Panc1 (cell line): Measurements from ENCODE around the gene FGR. TPM values are rescaled to one million over a fixed set of nuclear protein-coding genes. Genes with fewer than 3 reads are reported as not detected.

Experiments
- ATAC-seq: fragments of 200-7000 bp; cut with Tn5 transposase; 2 replicates; pipeline ENCODE4 v1.9.1; 2020; ENCODE audit warnings: mild to moderate bottlenecking, moderate library complexity
- BruUV-seq: library from RNA; stranded (reverse); fragments of 400-500 nt; replicated peaks from 2 replicates; lab custom pipeline; 2021; lab: Mats Ljungman, UMichigan
- CTCF ChIA-PET: fragments of 300-600 bp; sonication (Branson Sonifier 250); formaldehyde crosslinking; loops from one replicate; lab custom pipeline; 2022; ENCODE audit warnings: antibody characterized with exemption; lab: Charles Lee
- POLR2A ChIA-PET: fragments of 300-600 bp; sonication (Branson Sonifier 250); formaldehyde crosslinking; loops from one replicate; lab custom pipeline; 2022; ENCODE audit warnings: antibody characterized with exemption; lab: Charles Lee
- DNase-seq: peaks from one replicate; pipeline ENCODE4 v3.0.0-alpha.2; 2010; ENCODE audit warnings: low read depth, low spot score
- H3K27ac ChIP-seq: 2 replicates; pipeline ENCODE4 v1.5.1; 2011; ENCODE audit warnings: mild to moderate bottlenecking, low read length, inconsistent platforms
- H3K27me3 ChIP-seq: fragments of 200-500 bp; sonication (Bioruptor generic); 2 replicates; pipeline ENCODE4 v1.6.0; 2014; ENCODE audit warnings: low read length, inconsistent platforms; ENCODE audit not compliant: control insufficient read depth, insufficient read depth
- H3K36me3 ChIP-seq: fragments of 200-500 bp; sonication (Bioruptor generic); 2 replicates; pipeline ENCODE4 v1.5.1; 2014; ENCODE audit warnings: inconsistent platforms, mild to moderate bottlenecking, low read length, moderate library complexity; ENCODE audit not compliant: control insufficient read depth, insufficient read depth
- H3K4me1 ChIP-seq: 2 replicates; pipeline ENCODE4 v1.5.1; 2011; ENCODE audit warnings: inconsistent platforms, mild to moderate bottlenecking, low read length, moderate library complexity; ENCODE audit not compliant: control insufficient read depth, insufficient read depth
- H3K4me3 ChIP-seq, 2 experiments: 2 replicates each; pipeline ENCODE4 v1.5.1; 2011 to 2012; ENCODE audit warnings: low read depth in 2 of 2, low read length in 2 of 2, mild to moderate bottlenecking in 2 of 2, inconsistent platforms in 1 of 2, moderate library complexity in 1 of 2
- H3K9me3 ChIP-seq: fragments of 200-500 bp; sonication (Bioruptor generic); 2 replicates; pipeline ENCODE4 v1.5.1; 2014; ENCODE audit warnings: low read depth, mild to moderate bottlenecking, inconsistent platforms, low read length, moderate library complexity; ENCODE audit not compliant: control insufficient read depth, insufficient read depth
- CTCF ChIP-seq: fragments of 450-650 bp; IDR thresholded peaks from 2 replicates; pipeline ENCODE4 v1.5.1; 2017; ENCODE audit warnings: mild to moderate bottlenecking
- POLR2AphosphoS5 ChIP-seq: IDR thresholded peaks from 2 replicates; pipeline ENCODE4 v1.6.1; 2012; ENCODE audit warnings: mild to moderate bottlenecking, low read depth, low read length, moderate library complexity
- REST ChIP-seq, 2 experiments: IDR thresholded peaks; 2 replicates each; pipeline ENCODE4 v1.6.1; 2011 to 2012; ENCODE audit warnings: low read depth in 2 of 2, control low read depth in 1 of 2, low read length in 1 of 2, mild to moderate bottlenecking in 1 of 2, moderate library complexity in 1 of 2; ENCODE audit not compliant: insufficient read depth in 1 of 2
- SIN3A ChIP-seq: IDR thresholded peaks from 2 replicates; pipeline ENCODE4 v1.6.1; 2012; ENCODE audit warnings: low read depth, mild to moderate bottlenecking, low read length, moderate library complexity, borderline replicate concordance; ENCODE audit not compliant: insufficient read depth
- TCF7L2 ChIP-seq: IDR thresholded peaks from 2 replicates; pipeline ENCODE4 v1.6.1; 2011; ENCODE audit warnings: mild to moderate bottlenecking, low read depth, low read length, inconsistent platforms
- in situ Hi-C: cut with HindIII; loops from 2 replicates; pipeline ENCODE4 v1.10.0; 2016; ENCODE audit warnings: low sequenced_read_pairs, low pct_unique_long_range_greater_than_20kb
- intact Hi-C: fragments of 100-400 bp; cut with micrococcal nuclease; formaldehyde crosslinking; loops from one replicate; pipeline ENCODE4 v1.10.0; 2022; ENCODE audit not compliant: unreplicated experiment
- total RNA-seq: library from RNA; stranded (reverse); gene quantifications from one replicate; pipeline ENCODE4 v1.2.1, GENCODE V29; 2021; ENCODE audit not compliant: unreplicated experiment

Gene FGR
- total RNA-seq, 1 experiment from 2014 or later: 0.18 TPM

GRCh38 chr1:27660300-27660835 is 25.4 kb upstream of the FGR start:
- POLR2A ChIA-PET: interaction anchor here (0.5 kb wide), 1 partner anchor 89 kb away, joined by 16 read pairs; no protein-coding TSS in a partner anchor
- intact Hi-C loops: loop anchor here (10.0 kb wide), 1 partner anchor 266 kb away; the partner anchor contains the start of gene GPR3
- H3K27ac ChIP-seq: peak overlapping the region; percentile 67; the same call in 1 of the 2 replicates
- no TSS peak for BruUV-seq
- peak overlapping the region; percentile 46 to 58 for H3K4me3 ChIP-seq
- no peaks in the 10 kb centered on the region for H3K9me3 ChIP-seq
- in situ Hi-C loops: no loop called here
- CTCF ChIA-PET: no interaction called here
- TF ChIP-seq SIN3A (no peak), REST (IDR thresholded peaks at IDR 0.05; ENCODE audit: insufficient read depth in 1 of 2, low read depth in 2 of 2, low read length in 1 of 2) (no peak), POLR2AphosphoS5 (no peak), CTCF (no peak), TCF7L2 (no peak)
- H3K4me1 ChIP-seq: peaks cover 18% of the 10 kb centered on the region
- H3K36me3 ChIP-seq: no peaks in the 10 kb centered on the region
- peak; percentile 9 for ATAC-seq
- H3K27me3 ChIP-seq: no peaks in the 10 kb centered on the region
- DNase-seq: no peak

GRCh38 chr1:27659497-27660299 is 24.7 kb upstream of the FGR start:
- Histone ChIP-seq H3K9me3 (no peaks in the 10 kb centered on the region), H3K27ac (peak overlapping the region; percentile 54; the same call in 1 of the 2 replicates), H3K27me3 (no peaks in the 10 kb centered on the region), H3K36me3 (no peaks in the 10 kb centered on the region), H3K4me3 (peak overlapping the region; percentile 46 to 58), H3K4me1 (peaks cover 18% of the 10 kb centered on the region)
- no TSS peak for BruUV-seq
- peak; percentile 47; the same call in 1 of the 2 replicates for TF ChIP-seq POLR2AphosphoS5
- no peak for TF ChIP-seq TCF7L2
- ChIA-PET POLR2A (interaction anchor here (0.5 kb wide), 1 partner anchor 88 kb away, joined by 16 read pairs; no protein-coding TSS in a partner anchor), CTCF (interaction anchor here (0.5 kb wide), 1 partner anchor 44 kb away, joined by 3 read pairs; no protein-coding TSS in a partner anchor)
- no peak for DNase-seq
- intact Hi-C loops (loop anchor here (10.0 kb wide), 1 partner anchor 265 kb away; the partner anchor contains the start of gene GPR3), in situ Hi-C loops (no loop called here)
- ATAC-seq: peak; percentile 94
